Left lung (tissue), 10 donors: ENCODE results near the gene CD72. TPM values are rescaled to one million over a fixed set of nuclear protein-coding genes. Genes with fewer than 3 reads are reported as not detected.
"Not testable (repeated sequence)": the region's sequence is repeated elsewhere in the genome, so short reads cannot be mapped to it uniquely, and the experiment has no call there.

ENCODE experiments used
- ATAC-seq: fragments of 200-7000 bp; cut with Tn5 transposase; one replicate; pipeline ENCODE4 v1.9.1; 2020; ENCODE audit warnings: moderate library complexity
- DNase-seq, 4 donors: peaks; one replicate each; pipeline ENCODE4 v3.0.0-alpha.2; 2013 to 2020
- H3K27ac ChIP-seq, 2 donors: fragments of 200-600 bp; sonication (generic) in 1 of 2; one replicate each; pipeline versions ENCODE4 v1.5.0 to v1.8.0; 2020 to 2021
- H3K27me3 ChIP-seq, 2 donors: fragments of 200-600 bp; sonication (generic) in 1 of 2; one replicate each; pipeline versions ENCODE4 v1.5.0 to v1.8.0; 2020 to 2021
- H3K36me3 ChIP-seq, 2 donors: fragments of 200-600 bp; sonication (generic) in 1 of 2; one replicate each; pipeline versions ENCODE4 v1.5.0 to v1.8.0; 2020 to 2021
- H3K4me1 ChIP-seq, 2 donors: fragments of 200-600 bp; one replicate each; pipeline ENCODE4 v1.8.0; 2021
- H3K4me3 ChIP-seq, 2 donors: fragments of 200-600 bp; sonication (generic) in 1 of 2; one replicate each; pipeline versions ENCODE4 v1.5.0 to v1.8.0; 2020 to 2021; ENCODE audit warnings: mild to moderate bottlenecking in 1 of 2
- H3K9me3 ChIP-seq, 2 donors: fragments of 200-600 bp; sonication (generic) in 1 of 2; one replicate each; pipeline versions ENCODE4 v1.5.0 to v1.8.0; 2020 to 2021
- CTCF ChIP-seq, 2 donors: fragments of 200-600 bp; sonication (generic) in 1 of 2; IDR thresholded peaks; one replicate each; pipeline versions ENCODE4 v1.5.0 to v1.8.0; 2021; ENCODE audit warnings: antibody characterized with exemption in 2 of 2
- intact Hi-C, 2 donors: fragments of 100-400 bp; cut with DNase I; formaldehyde crosslinking; loops; one replicate each; pipeline versions ENCODE4 v1.11.2 to v1.14.2; 2022
- polyA plus RNA-seq, 6 donors: library from polyadenylated mRNA; unstranded; fragments of 120-200 nt; gene quantifications; one replicate each; pipeline ENCODE4 v1.2.1, GENCODE V29; 2013; ENCODE audit not compliant: insufficient read length in 6 of 6
- total RNA-seq, 2 donors: library from RNA; stranded (reverse); fragmentation: NEBNext Ultra II Directional; extraction: Animal tissue kit (Norgen Biotek cat#: 25700); gene quantifications; one replicate each; pipeline ENCODE4 v1.2.1, GENCODE V29; 2021
- donor health status: DM: no; HTN: yes; CAD: no.
- donor health status: DM: no; HTN: no; CAD: no.

Gene CD72
- total and polyA plus RNA-seq, 8 donors, result 3.2 to 4.3 (median 3.7) TPM

- DNase-seq, H3K36me3 ChIP-seq, H3K27me3 ChIP-seq, H3K4me1 ChIP-seq, ATAC-seq, H3K27ac ChIP-seq, intact Hi-C loops, H3K4me3 ChIP-seq: not testable (repeated sequence)
- peaks cover 0 to 26% of the 10 kb centered on the region in 2 donors for H3K9me3 ChIP-seq
These were observed 38.5 kb downstream of the CD72 start for GRCh38 chr9:35579659-35580227.

- Histone ChIP-seq H3K4me1 (no peaks in the 10 kb centered on the region), H3K36me3 (no peaks in the 10 kb centered on the region), H3K27ac (no peak overlapping the region), H3K27me3 (no peaks in the 10 kb centered on the region), H3K4me3 (no peak overlapping the region), H3K9me3 (peaks cover 0 to 26% of the 10 kb centered on the region in 2 donors)
- ATAC-seq (no peak), DNase-seq (no peak)
- no peak for TF ChIP-seq CTCF (IDR thresholded peaks at IDR 0.05)
- intact Hi-C loops, result no loop called here
These were observed 39.1 kb downstream of the CD72 start for GRCh38 chr9:35579130-35579529.

GRCh38 chr9:35577486-35577885 lies 40.7 kb downstream of the CD72 start:
- no peaks in the 10 kb centered on the region for H3K4me1 ChIP-seq
- DNase-seq (no peak), ATAC-seq (no peak)
- no peak overlapping the region for H3K27ac ChIP-seq
- no peak for TF ChIP-seq CTCF (IDR thresholded peaks at IDR 0.05)
- H3K27me3 ChIP-seq, result no peaks in the 10 kb centered on the region
- H3K4me3 ChIP-seq, result no peak overlapping the region
- no peaks in the 10 kb centered on the region for H3K36me3 ChIP-seq
- peaks cover 0 to 26% of the 10 kb centered on the region in 2 donors for H3K9me3 ChIP-seq
- intact Hi-C loops, result no loop called here

GRCh38 chr9:35575478-35575877 lies 42.7 kb downstream of the CD72 start:
- intact Hi-C loops, result no loop called here
- no peak for TF ChIP-seq CTCF (IDR thresholded peaks at IDR 0.05)
- peaks cover 0 to 3% of the 10 kb centered on the region in 2 donors for H3K4me1 ChIP-seq
- no peaks in the 10 kb centered on the region for H3K36me3 ChIP-seq
- no peak overlapping the region for H3K4me3 ChIP-seq
- H3K27me3 ChIP-seq, result no peaks in the 10 kb centered on the region
- H3K9me3 ChIP-seq, result peaks cover 0 to 16% of the 10 kb centered on the region in 2 donors
- DNase-seq (no peak), ATAC-seq (no peak)
- no peak overlapping the region for H3K27ac ChIP-seq

GRCh38 chr9:35574578-35575122 lies 43.6 kb downstream of the CD72 start:
- Histone ChIP-seq H3K9me3 (peaks cover 0 to 7% of the 10 kb centered on the region in 2 donors), H3K36me3 (no peaks in the 10 kb centered on the region), H3K27ac (no peak overlapping the region), H3K4me1 (peaks cover 0 to 11% of the 10 kb centered on the region in 2 donors), H3K4me3 (no peak overlapping the region), H3K27me3 (no peaks in the 10 kb centered on the region)
- intact Hi-C loops, result no loop called here
- no peak for ATAC-seq
- no peak for DNase-seq
- TF ChIP-seq CTCF (IDR thresholded peaks at IDR 0.05), result no peak
